ENCODE measurements around the gene HOXA2.

Gene HOXA2

DNA sequence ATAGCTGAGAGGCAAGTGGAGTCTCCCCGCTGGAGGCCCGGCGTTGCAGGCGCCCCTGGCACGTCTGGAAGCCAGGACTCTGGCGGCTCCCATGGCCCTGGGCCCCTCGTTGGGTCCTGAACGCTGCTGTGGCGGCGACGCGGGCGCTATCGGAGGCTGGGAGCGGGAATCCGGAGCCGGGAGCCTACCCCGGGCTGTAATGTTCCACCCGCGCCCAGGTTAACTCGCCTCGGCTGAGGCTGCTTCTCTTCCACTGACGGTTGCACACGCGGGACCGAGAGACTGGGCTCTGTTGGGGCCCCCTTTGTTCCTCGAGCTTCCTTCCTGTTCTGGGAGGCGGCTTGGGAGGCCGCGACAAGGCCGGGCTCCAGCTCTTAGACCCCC is 42.3 kb upstream of the HOXA2 start:
- TF ChIP-seq GATA2 (IDR thresholded peaks at IDR 0.05; ENCODE audit: low read depth, low read length): no peak
- TF ChIP-seq GATA3 (IDR thresholded peaks at IDR 0.05; ENCODE audit: low read depth, low read length): no peak

DNA sequence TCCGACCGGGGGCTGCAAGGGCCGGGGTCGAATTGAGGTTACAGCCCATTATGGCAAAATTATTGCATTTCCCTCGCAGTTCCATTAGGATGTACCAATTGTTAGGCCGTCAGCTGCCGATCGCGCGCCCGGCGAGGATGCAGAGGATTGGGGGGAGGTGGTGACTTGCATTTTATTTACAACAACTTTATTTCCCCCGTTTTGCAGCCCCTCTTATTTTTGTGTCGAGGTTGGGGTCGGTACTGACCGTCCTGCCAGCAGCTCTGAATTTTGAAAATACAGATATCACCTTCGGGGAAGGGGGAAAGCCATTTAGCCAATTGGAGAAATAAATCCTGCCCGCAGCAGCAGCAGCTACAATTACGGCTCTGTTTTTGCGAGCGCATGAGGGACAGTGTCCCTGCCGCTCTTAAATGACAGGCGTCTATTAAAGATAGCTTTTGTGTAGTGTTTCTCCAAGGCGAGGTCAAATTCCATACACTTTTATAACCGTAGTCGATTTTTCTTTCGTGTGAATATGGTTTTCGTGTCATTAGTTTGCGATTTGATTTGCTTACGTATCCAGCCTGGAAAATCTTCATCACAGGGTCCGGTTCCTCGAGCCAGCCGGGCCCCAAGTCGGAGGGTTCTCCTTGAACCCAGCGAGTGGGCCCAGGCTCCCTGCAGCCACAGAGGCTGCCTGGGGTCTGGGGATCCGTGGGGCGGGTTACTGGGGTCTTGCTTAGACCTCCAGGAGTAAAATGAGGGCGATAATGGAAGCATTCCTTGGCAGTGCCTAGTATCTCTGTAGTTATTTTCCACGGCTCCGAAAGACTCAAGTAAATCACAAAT is 41.7 kb upstream of the HOXA2 start:
- TF ChIP-seq GATA3 (IDR thresholded peaks at IDR 0.05; ENCODE audit: low read depth, low read length) (no peak), GATA2 (IDR thresholded peaks at IDR 0.05; ENCODE audit: low read depth, low read length) (no peak)

DNA sequence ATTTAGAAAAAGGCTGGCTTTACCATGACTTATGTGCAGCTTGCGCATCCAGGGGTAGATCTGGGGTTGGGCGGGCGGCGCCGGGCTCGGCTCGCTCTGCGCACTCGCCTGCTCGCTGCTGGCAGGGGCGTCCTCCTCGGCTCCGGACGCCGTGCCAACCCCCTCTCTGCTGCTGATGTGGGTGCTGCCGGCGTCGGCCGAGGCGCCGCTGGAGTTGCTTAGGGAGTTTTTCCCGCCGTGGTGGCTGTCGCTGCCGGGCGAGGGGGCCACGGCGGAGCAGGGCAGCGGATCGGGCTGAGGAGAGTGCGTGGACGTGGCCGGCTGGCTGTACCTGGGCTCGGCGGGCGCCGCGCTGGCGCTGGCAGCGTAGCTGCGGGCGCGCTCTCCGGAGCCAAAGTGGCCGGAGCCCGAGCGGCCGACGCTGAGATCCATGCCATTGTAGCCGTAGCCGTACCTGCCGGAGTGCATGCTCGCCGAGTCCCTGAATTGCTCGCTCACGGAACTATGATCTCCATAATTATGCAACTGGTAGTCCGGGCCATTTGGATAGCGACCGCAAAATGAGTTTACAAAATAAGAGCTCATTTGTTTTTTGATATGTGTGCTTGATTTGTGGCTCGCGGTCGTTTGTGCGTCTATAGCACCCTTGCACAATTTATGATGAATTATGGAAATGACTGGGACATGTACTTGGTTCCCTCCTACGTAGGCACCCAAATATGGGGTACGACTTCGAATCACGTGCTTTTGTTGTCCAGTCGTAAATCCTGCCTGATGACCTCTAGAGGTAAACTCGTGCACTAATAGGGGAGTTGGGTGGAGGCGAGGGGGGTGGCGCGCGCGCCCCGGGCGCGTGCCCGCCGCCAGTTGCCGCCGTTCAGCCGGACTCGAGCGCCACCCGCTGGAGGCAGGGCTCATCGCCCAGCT is 40.8 kb upstream of the HOXA2 start, which contains the start of gene HOXA5:
Gene HOXA5 (minus strand): TSS at position 659 of the 927 bp plus-strand sequence. CDS start 74 bp downstream, at position 585.
- no peak for TF ChIP-seq GATA3 (IDR thresholded peaks at IDR 0.05; ENCODE audit: low read depth, low read length)
- no peak for TF ChIP-seq GATA2 (IDR thresholded peaks at IDR 0.05; ENCODE audit: low read depth, low read length)

DNA sequence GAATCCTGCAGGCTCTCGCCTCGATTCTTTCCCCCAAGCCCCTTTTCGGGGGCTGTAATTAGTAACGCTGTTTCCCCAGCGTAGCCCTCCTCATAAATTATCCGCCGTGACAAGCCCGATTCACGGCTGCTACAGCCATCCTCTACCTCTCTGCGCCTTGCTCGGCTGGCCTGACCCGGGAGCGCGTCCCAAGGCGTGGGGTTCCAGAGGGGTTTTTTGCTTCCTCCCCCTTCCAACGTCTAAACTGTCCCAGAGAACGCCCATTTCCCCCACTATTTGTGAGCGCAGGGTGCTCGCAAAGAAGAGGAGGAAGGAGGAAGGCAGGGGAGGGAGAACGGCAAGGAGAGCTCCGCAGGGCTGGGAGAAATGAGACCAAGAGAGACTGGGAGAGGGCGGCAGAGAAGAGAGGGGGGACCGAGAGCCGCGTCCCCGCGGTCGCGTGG is 40.1 kb upstream of the HOXA2 start:
- TF ChIP-seq GATA2 (IDR thresholded peaks at IDR 0.05; ENCODE audit: low read depth, low read length) (no peak), GATA3 (IDR thresholded peaks at IDR 0.05; ENCODE audit: low read depth, low read length) (no peak)

DNA sequence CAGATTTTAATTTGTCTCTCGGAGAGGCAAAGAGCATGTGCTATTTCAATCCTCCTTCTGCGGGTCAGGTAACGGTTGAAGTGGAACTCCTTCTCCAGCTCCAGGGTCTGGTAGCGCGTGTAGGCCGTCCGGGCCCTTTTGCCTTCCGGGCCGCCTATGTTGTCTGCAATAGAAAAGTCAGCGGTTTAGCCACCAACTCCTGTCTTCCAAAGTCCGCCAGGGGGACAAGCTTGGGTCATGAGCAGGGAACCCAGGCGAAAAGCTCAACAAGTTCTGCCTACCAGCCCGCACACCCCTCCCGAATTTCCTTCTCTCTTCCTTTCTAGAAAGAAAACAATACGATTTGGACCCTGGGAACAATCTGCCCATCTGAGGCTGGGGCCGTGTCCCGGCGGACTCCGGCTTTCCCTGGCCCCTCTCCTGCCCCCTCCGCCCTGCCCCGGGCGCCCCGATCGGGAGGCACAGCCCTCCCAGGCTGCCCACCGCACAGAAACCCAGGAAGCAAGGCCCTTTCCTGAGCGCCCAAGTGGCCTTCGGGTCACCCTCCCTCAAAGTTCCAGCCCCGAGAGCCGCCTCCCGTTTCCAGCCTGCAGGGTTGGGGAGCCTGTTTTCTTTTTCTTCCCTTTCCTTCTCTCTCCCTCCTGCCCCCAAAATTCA is 39.6 kb upstream of the HOXA2 start:
- TF ChIP-seq GATA3 (IDR thresholded peaks at IDR 0.05; ENCODE audit: low read depth, low read length) (no peak), GATA2 (IDR thresholded peaks at IDR 0.05; ENCODE audit: low read depth, low read length) (no peak)

DNA sequence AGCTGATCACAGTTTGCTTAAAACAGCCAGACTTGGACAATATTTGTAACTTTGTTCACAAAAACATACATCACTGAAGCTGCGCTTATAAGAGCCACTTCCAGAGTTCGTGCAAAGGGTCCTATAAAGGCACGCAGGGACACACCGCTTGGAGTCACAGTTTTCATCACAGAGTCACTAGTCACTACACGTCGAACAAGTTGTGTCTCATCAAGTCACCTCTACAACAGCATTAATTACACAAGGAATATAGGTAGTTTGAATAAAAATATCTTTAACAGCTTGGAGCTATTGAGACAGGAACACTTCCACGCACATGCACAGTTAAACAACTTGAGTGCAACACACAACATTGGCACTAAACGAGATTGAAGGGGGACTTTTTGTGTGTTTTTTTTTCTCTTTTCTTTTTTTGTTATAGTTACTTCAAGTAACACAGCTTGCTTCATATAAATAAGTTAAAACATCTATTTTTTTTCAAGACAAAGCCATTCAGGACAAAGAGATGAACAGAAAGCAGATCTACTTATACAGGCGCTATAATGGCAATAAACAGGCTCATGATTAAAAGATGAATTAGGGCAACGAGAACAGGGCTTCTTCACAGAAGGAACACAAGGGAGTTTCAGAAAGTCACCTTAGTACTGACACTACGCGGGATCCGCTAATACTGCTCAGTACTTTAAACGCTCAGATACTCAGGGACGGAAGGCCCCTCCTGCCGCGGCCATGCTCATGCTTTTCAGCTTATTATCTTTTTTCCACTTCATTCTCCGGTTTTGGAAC is 38.8 kb upstream of the HOXA2 start:
- TF ChIP-seq GATA3 (IDR thresholded peaks at IDR 0.05; ENCODE audit: low read depth, low read length) (no peak), GATA2 (IDR thresholded peaks at IDR 0.05; ENCODE audit: low read depth, low read length) (no peak)

DNA sequence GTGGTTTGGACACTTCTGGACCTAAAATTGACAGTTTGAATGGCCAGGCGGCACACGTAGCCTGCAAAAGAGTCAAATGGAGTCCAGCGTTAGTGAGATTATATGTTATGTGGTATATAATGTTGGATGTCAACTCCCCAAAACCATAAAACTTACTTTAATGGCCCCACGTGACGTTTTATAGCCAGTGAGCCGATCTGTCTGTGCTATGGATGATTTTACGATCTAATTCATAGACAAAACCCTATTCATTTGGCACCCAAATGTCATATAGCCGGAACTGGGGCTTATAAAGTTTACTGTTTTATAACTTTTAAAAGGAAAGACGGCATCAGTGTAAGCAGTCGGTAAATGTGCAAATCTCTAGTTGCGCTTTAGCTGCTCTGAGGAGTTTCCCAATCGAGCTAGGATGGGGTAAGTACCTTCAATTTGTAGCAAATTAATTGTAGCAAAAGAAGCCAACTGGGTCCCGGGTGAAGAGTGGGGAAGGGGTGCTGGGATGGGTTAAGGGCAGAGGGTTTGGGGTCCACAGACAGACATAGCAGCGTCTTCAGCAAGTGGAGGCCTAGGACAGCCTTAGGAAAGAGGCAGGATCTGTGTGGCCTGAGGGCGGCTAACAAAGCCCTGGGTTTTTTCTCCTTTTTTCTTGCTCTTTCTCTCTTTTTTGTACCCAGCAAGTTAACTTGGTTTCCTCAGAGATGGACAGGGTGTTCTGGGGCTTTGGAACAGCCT is 37.8 kb upstream of the HOXA2 start:
- TF ChIP-seq GATA3 (IDR thresholded peaks at IDR 0.05; ENCODE audit: low read depth, low read length) (no peak), GATA2 (IDR thresholded peaks at IDR 0.05; ENCODE audit: low read depth, low read length) (no peak)

DNA sequence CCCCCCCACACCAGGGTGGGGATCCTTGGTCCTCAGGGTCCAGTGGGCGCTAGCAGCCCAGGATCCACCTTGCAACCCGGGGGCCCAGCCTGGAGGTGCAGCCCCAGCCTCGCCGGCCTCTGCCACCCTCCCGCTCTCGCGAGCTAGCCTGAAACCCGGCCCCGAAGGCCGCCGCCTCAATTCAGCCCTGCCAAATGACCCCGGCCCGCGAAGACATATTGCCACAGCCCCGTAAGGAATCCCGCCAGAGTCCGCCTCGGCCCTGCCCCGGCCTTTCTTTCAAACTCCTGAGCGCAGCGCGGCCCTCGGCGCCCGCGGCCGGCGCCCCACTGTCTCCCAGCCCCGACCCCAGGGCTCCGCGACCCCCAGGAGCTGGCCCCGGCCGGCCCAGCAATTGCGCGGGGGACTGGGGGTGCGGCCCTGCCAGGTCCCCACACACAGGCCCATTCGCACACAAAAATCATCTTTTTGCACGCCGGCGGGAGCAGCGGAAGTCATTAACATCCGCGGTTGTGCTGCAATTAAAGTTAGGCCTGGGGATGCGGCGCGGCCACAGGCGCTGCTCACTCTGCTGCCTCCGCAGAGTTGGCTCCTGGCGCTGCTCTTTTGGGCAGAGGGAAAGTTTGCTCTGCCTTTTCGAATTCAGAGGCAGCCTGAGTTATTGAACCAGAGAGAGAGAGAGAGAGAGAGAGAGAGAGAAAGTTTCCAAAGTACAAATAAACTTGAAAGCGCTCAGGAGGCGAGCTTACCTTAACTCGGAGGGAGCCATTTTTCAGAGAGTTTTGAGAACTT is 37.0 kb upstream of the HOXA2 start:
- TF ChIP-seq GATA3 (IDR thresholded peaks at IDR 0.05; ENCODE audit: low read depth, low read length): no peak
- no peak for TF ChIP-seq GATA2 (IDR thresholded peaks at IDR 0.05; ENCODE audit: low read depth, low read length)

DNA sequence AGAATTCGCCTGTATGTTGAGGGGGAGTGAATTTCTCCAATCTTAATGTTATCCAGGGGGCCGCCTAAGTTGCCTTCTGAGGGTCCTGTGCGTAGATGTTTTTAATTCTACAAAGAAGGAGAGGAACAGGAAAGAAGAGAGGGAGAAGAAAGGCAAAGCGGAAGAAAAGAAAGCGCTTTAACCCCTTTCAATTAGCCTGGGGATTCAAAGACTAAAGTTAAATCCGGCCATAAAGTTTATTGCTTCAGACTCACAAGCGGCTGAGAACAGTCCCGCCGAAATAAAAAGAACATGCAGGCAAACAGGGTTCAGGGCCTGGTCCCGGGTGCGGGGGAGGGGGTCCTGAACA is 36.5 kb upstream of the HOXA2 start:
- TF ChIP-seq GATA2 (IDR thresholded peaks at IDR 0.05; ENCODE audit: low read depth, low read length): no peak
- no peak for TF ChIP-seq GATA3 (IDR thresholded peaks at IDR 0.05; ENCODE audit: low read depth, low read length)

DNA sequence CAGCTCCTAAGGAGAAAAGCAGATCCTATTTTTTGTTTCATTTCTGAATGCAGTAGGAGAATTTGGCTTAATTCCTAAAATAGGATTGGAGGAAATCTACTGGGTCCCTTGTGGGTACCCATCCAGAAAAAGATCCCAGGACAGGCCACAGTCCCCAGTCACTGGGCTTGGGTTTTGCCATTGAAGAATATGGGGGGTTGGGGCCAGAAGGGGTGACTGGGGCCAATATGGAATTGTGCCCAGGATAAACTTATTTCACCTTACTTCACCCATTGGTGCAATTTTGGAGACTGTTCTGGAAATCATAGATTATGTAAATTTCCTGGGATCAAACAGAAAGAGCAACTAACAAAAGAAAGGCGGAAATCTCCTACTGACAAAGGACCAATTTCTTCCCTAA is 36.0 kb upstream of the HOXA2 start:
- TF ChIP-seq GATA2 (IDR thresholded peaks at IDR 0.05; ENCODE audit: low read depth, low read length): no peak
- TF ChIP-seq GATA3 (IDR thresholded peaks at IDR 0.05; ENCODE audit: low read depth, low read length): no peak

DNA sequence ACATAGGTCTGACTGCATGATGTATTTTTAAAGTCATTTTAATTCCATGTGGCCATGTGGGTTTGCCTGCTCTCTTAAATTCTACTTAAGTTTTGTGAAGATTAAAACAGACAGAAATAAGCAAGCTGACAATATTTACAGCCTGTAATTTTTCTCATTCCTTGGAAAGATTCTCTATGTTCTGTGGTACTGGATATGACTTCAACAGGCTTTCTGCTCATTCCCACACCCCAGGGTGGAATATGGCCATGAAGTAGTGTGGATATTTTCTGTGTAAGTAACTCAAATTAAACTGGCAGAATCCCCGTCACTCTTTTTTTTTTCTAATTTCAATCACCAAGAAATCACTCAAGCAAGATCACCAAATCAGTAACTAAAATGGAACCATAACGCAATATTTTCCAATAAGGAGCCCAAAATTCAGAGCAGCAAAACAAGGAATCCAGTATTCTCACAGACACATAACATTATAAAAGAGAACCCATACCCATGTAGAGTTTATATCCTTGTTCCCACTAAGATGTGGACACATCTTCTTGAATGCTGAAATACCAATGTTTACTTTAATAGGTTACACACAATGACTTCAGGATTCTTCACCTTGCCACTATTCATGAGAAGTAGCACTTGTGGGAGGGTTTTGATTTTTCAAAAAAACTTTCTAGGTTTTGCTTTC is 35.3 kb upstream of the HOXA2 start:
- no peak for TF ChIP-seq GATA2 (IDR thresholded peaks at IDR 0.05; ENCODE audit: low read depth, low read length)
- TF ChIP-seq GATA3 (IDR thresholded peaks at IDR 0.05; ENCODE audit: low read depth, low read length): no peak

DNA sequence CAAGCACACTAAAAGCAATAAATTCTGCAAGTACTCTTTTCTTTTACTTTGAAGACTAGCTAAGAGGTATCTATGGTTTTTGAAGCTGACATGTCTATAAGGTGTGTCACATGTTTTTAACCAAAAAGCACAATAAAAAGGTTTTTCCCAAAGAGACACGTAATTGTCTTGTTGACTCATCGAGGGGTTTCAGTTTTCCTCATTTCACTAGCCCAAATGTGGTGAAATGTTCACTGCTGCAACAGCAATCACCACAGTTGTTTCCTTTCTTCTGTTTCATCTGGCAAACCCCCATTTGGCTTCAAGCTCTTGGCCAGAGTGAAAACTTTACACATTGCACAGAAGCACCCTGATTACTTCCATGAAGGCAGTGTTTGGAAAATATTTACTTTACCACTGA is 31.9 kb upstream of the HOXA2 start:
- TF ChIP-seq GATA3 (IDR thresholded peaks at IDR 0.05; ENCODE audit: low read depth, low read length) (no peak), GATA2 (IDR thresholded peaks at IDR 0.05; ENCODE audit: low read depth, low read length) (no peak)
